GM23338 (cell line): ENCODE results near the gene CD44. TPM values are rescaled to one million over a fixed set of nuclear protein-coding genes. Genes with fewer than 3 reads are reported as not detected.

ENCODE experiments used
- ATAC-seq: fragments of 200-7000 bp; cut with Tn5 transposase; 3 replicates; pipeline ENCODE4 v1.9.1; 2020
- DNase-seq: peaks from one replicate; pipeline ENCODE4 v3.0.0-alpha.2; 2015; ENCODE audit warnings: low spot score
- H2AFZ ChIP-seq: fragments of 200-600 bp; sonication (generic); 2 replicates; pipeline ENCODE4 v1.8.0; 2016; ENCODE audit warnings: antibody characterized with exemption, mild to moderate bottlenecking, moderate library complexity
- H3F3A ChIP-seq: fragments of 200-600 bp; sonication (generic); replicated peaks from 2 replicates; pipeline ENCODE4 v1.8.0; 2017; ENCODE audit warnings: antibody characterized with exemption, mixed run types, low read depth
- H3K27ac ChIP-seq: fragments of 200-600 bp; sonication (generic); 2 replicates; pipeline ENCODE4 v1.6.1; 2016; ENCODE audit warnings: low read depth
- H3K27me3 ChIP-seq: fragments of 200-600 bp; sonication (generic); 2 replicates; pipeline ENCODE4 v1.8.0; 2016; ENCODE audit warnings: mild to moderate bottlenecking, mixed run types, moderate library complexity; ENCODE audit not compliant: insufficient read depth
- H3K36me3 ChIP-seq: fragments of 200-600 bp; sonication (generic); 2 replicates; pipeline ENCODE4 v1.8.0; 2016; ENCODE audit warnings: mild to moderate bottlenecking; ENCODE audit not compliant: insufficient read depth
- H3K4me1 ChIP-seq: fragments of 200-600 bp; sonication (generic); 2 replicates; pipeline ENCODE4 v1.8.0; 2016; ENCODE audit warnings: mild to moderate bottlenecking, moderate library complexity; ENCODE audit not compliant: insufficient read depth
- H3K4me2 ChIP-seq: fragments of 200-600 bp; sonication (generic); 2 replicates; pipeline ENCODE4 v1.7.1; 2017; ENCODE audit warnings: mixed run types
- H3K4me3 ChIP-seq: fragments of 200-600 bp; sonication (generic); 2 replicates; pipeline ENCODE4 v1.6.1; 2016; ENCODE audit warnings: mixed run types
- H3K79me2 ChIP-seq: fragments of 200-600 bp; sonication (generic); replicated peaks from 2 replicates; pipeline ENCODE4 v1.8.0; 2017; ENCODE audit warnings: mild to moderate bottlenecking; ENCODE audit not compliant: insufficient read depth
- H3K9me2 ChIP-seq: fragments of 200-600 bp; sonication (generic); 2 replicates; pipeline ENCODE4 v1.8.0; 2017; ENCODE audit not compliant: insufficient read depth
- H4K20me1 ChIP-seq: fragments of 200-600 bp; sonication (generic); replicated peaks from 2 replicates; pipeline ENCODE4 v1.8.0; 2017; ENCODE audit warnings: mild to moderate bottlenecking; ENCODE audit not compliant: insufficient read depth
- H3K27ac Mint-ChIP-seq: 2 replicates; pipeline ENCODE4 v1.8.0; 2020; ENCODE audit warnings: inconsistent platforms, mild to moderate bottlenecking, moderate library complexity, mixed read lengths
- H3K27me3 Mint-ChIP-seq: 3 replicates; pipeline ENCODE4 v1.8.0; 2022; ENCODE audit warnings: low read depth, mild to moderate bottlenecking, moderate library complexity, mixed read lengths, inconsistent platforms; ENCODE audit not compliant: insufficient read depth, poor library complexity
- H3K36me3 Mint-ChIP-seq: 3 replicates; pipeline ENCODE4 v1.8.0; 2021; ENCODE audit warnings: low read depth, mild to moderate bottlenecking, inconsistent platforms, moderate library complexity, mixed read lengths
- H3K4me1 Mint-ChIP-seq: 3 replicates; pipeline ENCODE4 v1.8.0; 2020; ENCODE audit warnings: mild to moderate bottlenecking, inconsistent platforms, mixed read lengths
- H3K4me3 Mint-ChIP-seq: 3 replicates; pipeline ENCODE4 v1.8.0; 2021; ENCODE audit warnings: moderate library complexity, mild to moderate bottlenecking, inconsistent platforms, mixed read lengths
- H3K9me3 Mint-ChIP-seq: 3 replicates; pipeline ENCODE4 v1.8.0; 2020; ENCODE audit warnings: moderate library complexity, mild to moderate bottlenecking, inconsistent platforms, mixed read lengths
- ETS1 ChIP-seq: IDR thresholded peaks from 2 replicates; pipeline ENCODE4 v1.6.1; 2016; ENCODE audit warnings: antibody characterized with exemption
- EZH2 ChIP-seq: fragments of 200-600 bp; sonication (generic); IDR thresholded peaks from one replicate; pipeline ENCODE4 v1.8.0; 2017; ENCODE audit warnings: antibody characterized with exemption, mild to moderate bottlenecking, low read depth; ENCODE audit not compliant: unreplicated experiment
- EZH2phosphoT487 ChIP-seq: fragments of 200-600 bp; sonication (generic); IDR thresholded peaks from one replicate; pipeline ENCODE4 v1.8.1; 2018; ENCODE audit warnings: antibody characterized with exemption; ENCODE audit not compliant: unreplicated experiment
- JUNB ChIP-seq: IDR thresholded peaks from one replicate; pipeline ENCODE4 v1.6.1; 2016; ENCODE audit warnings: antibody characterized with exemption; ENCODE audit not compliant: unreplicated experiment
- NANOG ChIP-seq: IDR thresholded peaks from 2 replicates; pipeline ENCODE4 v1.6.1; 2016; ENCODE audit warnings: antibody characterized with exemption, borderline replicate concordance
- REST ChIP-seq: IDR thresholded peaks from one replicate; pipeline ENCODE4 v1.6.1; 2018; ENCODE audit warnings: antibody characterized with exemption; ENCODE audit not compliant: unreplicated experiment
- ZNF114 ChIP-seq: fragments of 250-450 bp; sonication (Bioruptor Pico); IDR thresholded peaks from 2 replicates; pipeline ENCODE4 v1.5.0; 2020; ENCODE audit warnings: mild to moderate bottlenecking, moderate library complexity
- ZNF462 ChIP-seq: fragments of 250-450 bp; sonication (Bioruptor Pico); IDR thresholded peaks from 2 replicates; pipeline ENCODE4 v1.5.0; 2020; ENCODE audit warnings: mild to moderate bottlenecking, moderate library complexity
- polyA plus RNA-seq: library from polyadenylated mRNA; unstranded; fragments of >200 nt; fragmentation: Nextera tagmentation; extraction: Ambion mirVana; gene quantifications from 2 replicates; pipeline ENCODE4 v1.2.1, GENCODE V29; 2016
- total RNA-seq: library from RNA; depleted of rRNA; stranded (reverse); fragments of >200 nt; shearing (Covaris generic); gene quantifications from 2 replicates; pipeline ENCODE4 v1.2.3, GENCODE V29; 2014

Gene CD44
- total and polyA plus RNA-seq, 2 experiments from 2014 or later: 4.0 to 10.1 TPM

- no peak for TF ChIP-seq ZNF462
- no peak for TF ChIP-seq EZH2
Measured at GRCh38 chr11:35103366-35104208, 35.4 kb upstream of the CD44 start (continued).

- Mint-ChIP-seq H3K36me3 (no peaks in the 10 kb centered on the region), H3K27me3 (peaks cover 2% of the 10 kb centered on the region), H3K27ac (no peak overlapping the region), H3K4me3 (no peak overlapping the region), H3K4me1 (peaks cover 3% of the 10 kb centered on the region; the same call in 2 of the 3 replicates), H3K9me3 (peaks cover 5% of the 10 kb centered on the region; the same call in 2 of the 3 replicates)
- Histone ChIP-seq H2AFZ (no peak overlapping the region), H3K4me3 (no peak overlapping the region), H4K20me1 (no peaks in the 10 kb centered on the region), H3K36me3 (no peaks in the 10 kb centered on the region), H3K27ac (no peak overlapping the region), H3K4me1 (no peaks in the 10 kb centered on the region; the same call in 1 of the 2 replicates), H3K27me3 (no peaks in the 10 kb centered on the region), H3K9me2 (peaks cover 45% of the 10 kb centered on the region), H3K79me2 (no peaks in the 10 kb centered on the region), H3F3A (no peaks in the 10 kb centered on the region), H3K4me2 (no peak overlapping the region)
- ATAC-seq: no peak
- DNase-seq: no peak
- no peak for TF ChIP-seq REST
- TF ChIP-seq NANOG: no peak
- TF ChIP-seq ETS1: no peak
- TF ChIP-seq ZNF114 (CRISPR knock-in tag): no peak
- no peak for TF ChIP-seq JUNB
- TF ChIP-seq EZH2phosphoT487: no peak
Measured at GRCh38 chr11:35104655-35105054, 34.3 kb upstream of the CD44 start.
